ENCODE results near the gene TOX3. TPM values are rescaled to one million over a fixed set of nuclear protein-coding genes. Genes with fewer than 3 reads are reported as not detected.

Gene TOX3
- total RNA-seq, 1 donor from 2014 or later = 10.5 TPM

DNA sequence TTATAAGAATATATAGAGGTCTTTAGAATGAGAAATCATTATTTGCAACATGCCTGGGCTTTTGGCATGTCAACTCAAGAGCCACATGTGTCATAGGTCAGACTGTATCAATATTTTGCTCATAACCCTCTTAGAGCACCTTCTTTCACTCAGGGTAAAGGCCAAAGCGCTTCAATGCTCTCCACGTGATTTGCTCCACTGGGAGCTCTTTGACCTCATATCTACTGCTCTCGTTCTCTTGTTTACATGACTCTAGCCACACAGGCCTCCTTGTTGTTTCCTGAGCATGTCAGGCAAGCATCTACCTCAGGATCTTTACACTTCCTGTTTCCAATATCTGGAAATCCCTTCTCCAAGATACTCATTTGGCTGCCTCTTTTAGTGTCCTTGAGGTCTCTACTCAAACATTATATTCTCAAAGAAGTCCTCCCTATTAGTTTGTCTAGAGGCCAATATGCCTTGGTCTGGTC lies 148.4 kb downstream of the TOX3 start:
- no peak overlapping the region for H3K4me3 ChIP-seq (ENCODE audit: low read depth, low read length)
- DNase-seq (ENCODE audit: low read depth) = no peak
- TF ChIP-seq, protein P1, sequence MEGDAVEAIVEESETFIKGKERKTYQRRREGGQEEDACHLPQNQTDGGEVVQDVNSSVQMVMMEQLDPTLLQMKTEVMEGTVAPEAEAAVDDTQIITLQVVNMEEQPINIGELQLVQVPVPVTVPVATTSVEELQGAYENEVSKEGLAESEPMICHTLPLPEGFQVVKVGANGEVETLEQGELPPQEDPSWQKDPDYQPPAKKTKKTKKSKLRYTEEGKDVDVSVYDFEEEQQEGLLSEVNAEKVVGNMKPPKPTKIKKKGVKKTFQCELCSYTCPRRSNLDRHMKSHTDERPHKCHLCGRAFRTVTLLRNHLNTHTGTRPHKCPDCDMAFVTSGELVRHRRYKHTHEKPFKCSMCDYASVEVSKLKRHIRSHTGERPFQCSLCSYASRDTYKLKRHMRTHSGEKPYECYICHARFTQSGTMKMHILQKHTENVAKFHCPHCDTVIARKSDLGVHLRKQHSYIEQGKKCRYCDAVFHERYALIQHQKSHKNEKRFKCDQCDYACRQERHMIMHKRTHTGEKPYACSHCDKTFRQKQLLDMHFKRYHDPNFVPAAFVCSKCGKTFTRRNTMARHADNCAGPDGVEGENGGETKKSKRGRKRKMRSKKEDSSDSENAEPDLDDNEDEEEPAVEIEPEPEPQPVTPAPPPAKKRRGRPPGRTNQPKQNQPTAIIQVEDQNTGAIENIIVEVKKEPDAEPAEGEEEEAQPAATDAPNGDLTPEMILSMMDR (conservative IDR thresholded peaks at IDR 0.05; ENCODE audit: low read depth, low read length) = no peak

DNA sequence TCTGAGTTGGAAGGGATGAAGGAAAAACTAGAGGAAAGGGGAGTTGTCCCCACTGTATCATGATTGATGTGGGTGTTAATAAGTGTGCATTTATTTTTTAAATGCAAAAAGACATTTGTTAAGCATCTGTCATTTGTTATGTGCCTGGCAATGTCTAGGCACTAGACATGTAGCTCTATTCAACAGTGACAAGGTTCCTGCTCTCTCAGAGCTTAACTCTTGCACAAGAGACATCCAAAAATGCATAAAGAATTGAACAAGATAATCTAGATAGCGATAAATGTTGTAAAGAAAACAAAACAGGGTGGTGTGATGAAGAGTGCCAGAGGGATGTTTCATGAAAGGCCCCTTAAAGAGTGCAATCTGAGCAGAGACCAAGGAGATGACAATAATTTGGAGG lies 148.9 kb downstream of the TOX3 start:
- H3K4me3 ChIP-seq (ENCODE audit: low read depth, low read length) = no peak overlapping the region
- DNase-seq (ENCODE audit: low read depth) = no peak
- TF ChIP-seq, protein P1 (conservative IDR thresholded peaks at IDR 0.05; ENCODE audit: low read depth, low read length) = no peak

DNA sequence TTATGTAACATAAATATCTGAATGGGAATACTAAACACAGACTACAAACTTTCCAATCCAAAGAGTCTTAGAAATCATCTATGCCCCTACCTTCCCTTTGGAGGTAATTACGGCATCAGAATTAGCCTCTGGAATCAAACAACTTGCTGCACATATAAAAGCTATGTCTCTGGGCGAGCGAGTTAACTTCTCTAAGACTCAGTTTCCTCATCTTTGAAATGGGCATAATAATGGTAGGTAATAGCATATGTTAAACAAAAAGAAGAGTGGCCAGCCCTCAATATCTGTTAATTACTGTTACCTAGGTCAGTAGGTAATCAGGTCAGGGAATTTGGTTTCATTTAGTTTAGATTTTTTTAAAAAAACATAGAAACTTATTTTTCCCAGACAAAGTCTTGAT lies 153.5 kb downstream of the TOX3 start:
- no peak for DNase-seq (ENCODE audit: low read depth)
- TF ChIP-seq, protein P1 (conservative IDR thresholded peaks at IDR 0.05; ENCODE audit: low read depth, low read length) = no peak
- H3K4me3 ChIP-seq (ENCODE audit: low read depth, low read length) = no peak overlapping the region

DNA sequence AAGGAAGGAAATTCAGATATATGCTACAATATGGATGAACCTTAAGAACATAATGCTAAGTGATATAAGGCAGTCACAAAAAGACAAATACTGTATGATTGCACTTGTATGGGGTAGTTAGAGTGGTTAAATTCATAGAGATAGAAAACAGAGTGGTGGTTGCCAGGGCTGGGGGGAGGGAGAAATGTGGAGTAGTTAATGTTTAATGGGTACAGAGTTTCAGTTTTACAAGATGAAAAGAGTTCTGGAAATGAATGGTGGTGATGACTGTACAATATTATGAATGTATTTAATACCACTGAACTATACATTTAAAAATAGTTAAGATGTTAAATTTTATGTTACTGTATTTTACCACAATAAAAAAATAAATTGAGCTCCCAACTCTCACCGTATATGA lies 157.9 kb downstream of the TOX3 start:
- no peak for DNase-seq (ENCODE audit: low read depth)
- no peak overlapping the region for H3K4me3 ChIP-seq (ENCODE audit: low read depth, low read length)
- TF ChIP-seq, protein P1 (conservative IDR thresholded peaks at IDR 0.05; ENCODE audit: low read depth, low read length) = no peak

Measured in epithelial cell of proximal tubule (primary cell).